ENCODE measurements around the gene TRPT1. TPM values are rescaled to one million over a fixed set of nuclear protein-coding genes. Genes with fewer than 3 reads are reported as not detected.

The TRPT1 gene
- total RNA-seq, 2 donors from 2014 or later, result 16.2 to 16.6 TPM

DNA sequence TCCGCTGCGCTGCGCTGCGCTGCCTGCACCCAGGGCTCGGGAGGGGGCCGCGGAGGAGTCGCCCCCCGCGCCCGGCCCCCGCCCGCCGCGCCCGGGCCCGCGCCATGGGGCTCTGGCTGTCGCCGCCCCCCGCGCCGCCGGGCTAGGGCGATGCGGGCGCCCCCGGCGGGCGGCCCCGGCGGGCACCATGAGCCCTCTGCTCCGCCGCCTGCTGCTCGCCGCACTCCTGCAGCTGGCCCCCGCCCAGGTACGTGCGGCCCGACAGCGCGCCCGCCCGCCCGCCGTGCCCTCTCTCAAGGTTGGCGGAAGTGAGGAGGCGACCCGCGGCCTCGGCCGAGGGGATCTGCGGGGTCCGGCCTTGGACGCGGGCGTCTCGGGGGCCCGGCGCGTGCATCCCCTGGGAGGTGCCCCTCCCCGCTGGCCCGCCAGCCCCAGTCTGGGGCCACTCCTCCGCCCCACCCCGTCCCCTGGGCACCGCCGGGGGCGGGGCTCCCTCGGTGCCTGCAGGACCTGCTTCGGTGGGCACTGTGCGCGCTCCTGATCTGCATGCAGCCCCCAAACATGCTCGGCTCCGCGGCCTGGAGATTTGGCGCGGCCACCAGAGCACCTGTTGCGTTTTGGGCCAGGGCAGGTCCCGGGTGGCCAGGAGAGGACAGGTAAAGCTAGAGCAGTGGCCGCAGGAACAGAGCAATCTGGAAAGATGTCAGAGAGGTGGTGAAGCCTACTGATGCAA, 8.8 kb upstream of the TRPT1 start:
- Mint-ChIP-seq H3K27ac (peak overlapping the region; percentile 98), H3K36me3 (ENCODE audit: low read depth) (no peaks in the 10 kb centered on the region), H3K27me3 (no peaks in the 10 kb centered on the region), H3K4me1 (peaks cover 21% of the 10 kb centered on the region), H3K4me3 (peak overlapping the region; percentile 77)
- ATAC-seq, result peak; percentile 65
- no peaks in the 10 kb centered on the region for H3K9me3 ChIP-seq (ENCODE audit: control insufficient read depth, low read length, poor library complexity, severe bottlenecking)
- DNase-seq, result peak; percentile 46 to 58 (median 57)

DNA sequence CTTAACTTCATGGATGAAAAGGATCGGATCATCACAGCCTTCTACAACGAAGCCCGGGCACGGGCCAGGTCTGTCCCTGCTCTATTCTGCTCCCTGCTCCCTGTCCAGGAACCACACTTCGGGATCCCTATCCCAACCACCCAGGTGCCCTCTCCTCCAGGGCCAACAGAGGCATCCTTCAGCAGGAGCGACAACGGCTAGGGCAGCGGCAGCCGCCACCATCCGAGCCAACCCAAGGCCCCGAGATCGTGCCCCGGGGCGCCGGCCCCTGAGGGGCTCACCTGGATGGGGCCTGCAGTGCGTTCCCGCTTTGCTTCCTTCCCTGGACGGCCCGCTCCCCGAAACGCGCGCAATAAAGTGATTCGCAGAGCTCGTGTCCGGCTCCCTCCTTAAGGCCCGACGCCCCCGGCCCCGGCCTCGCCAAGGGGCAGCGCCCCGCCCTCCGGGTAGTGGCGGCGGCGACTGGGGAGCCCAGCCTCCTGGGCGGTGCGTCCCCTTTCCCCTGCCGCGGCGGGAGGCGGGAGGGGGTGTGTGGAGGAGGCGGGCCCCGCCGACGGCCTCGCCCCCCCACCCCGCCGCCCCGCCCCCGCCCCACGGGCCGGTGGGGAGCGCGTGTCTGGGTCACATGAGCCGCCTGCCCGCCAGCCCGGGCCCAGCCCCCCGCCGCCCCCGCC, 8.1 kb upstream of the TRPT1 start, which contains the start of gene VEGFB:
Gene VEGFB, plus strand, starts transcription at position 672 of the 674 bp plus-strand sequence. CDS start 250 bp downstream, outside the sequence.
- DNase-seq, result peak; percentile 47 to 81 (median 77)
- no peaks in the 10 kb centered on the region for H3K9me3 ChIP-seq (ENCODE audit: control insufficient read depth, low read length, poor library complexity, severe bottlenecking)
- peak; percentile 65 for ATAC-seq
- H3K36me3 Mint-ChIP-seq (ENCODE audit: low read depth), result no peaks in the 10 kb centered on the region
- H3K27ac Mint-ChIP-seq, result peak within 1 kb of the TSS; percentile 98
- H3K4me3 Mint-ChIP-seq, result peak within 1 kb of the TSS; percentile 82
- no peaks in the 10 kb centered on the region for H3K27me3 Mint-ChIP-seq
- H3K4me1 Mint-ChIP-seq, result peaks cover 25% of the 10 kb centered on the region

DNA sequence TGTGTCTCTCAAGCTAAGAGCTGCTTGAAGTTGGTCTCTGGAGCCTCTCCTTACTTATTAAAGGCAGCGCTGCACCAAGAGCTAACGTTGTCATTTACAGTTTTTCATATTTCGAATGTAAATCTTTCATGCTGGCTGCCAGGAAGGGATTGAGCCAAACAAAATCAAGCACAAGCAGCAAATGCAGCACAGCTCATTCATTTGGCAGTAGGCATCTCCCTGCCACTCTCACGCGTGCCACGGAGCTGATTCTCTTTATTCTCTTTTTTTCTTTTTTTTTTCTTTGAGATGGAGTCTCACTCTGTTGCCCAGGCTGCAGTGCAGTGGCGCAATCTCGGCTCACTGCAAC, 7.0 kb upstream of the TRPT1 start:
- no peaks in the 10 kb centered on the region for H3K9me3 ChIP-seq (ENCODE audit: control insufficient read depth, low read length, poor library complexity, severe bottlenecking)
- no peak for DNase-seq
- no peak for ATAC-seq
- Mint-ChIP-seq H3K4me3 (peak overlapping the region; percentile 82), H3K27me3 (no peaks in the 10 kb centered on the region), H3K36me3 (ENCODE audit: low read depth) (no peaks in the 10 kb centered on the region), H3K4me1 (peaks cover 25% of the 10 kb centered on the region), H3K27ac (peak overlapping the region; percentile 79)

DNA sequence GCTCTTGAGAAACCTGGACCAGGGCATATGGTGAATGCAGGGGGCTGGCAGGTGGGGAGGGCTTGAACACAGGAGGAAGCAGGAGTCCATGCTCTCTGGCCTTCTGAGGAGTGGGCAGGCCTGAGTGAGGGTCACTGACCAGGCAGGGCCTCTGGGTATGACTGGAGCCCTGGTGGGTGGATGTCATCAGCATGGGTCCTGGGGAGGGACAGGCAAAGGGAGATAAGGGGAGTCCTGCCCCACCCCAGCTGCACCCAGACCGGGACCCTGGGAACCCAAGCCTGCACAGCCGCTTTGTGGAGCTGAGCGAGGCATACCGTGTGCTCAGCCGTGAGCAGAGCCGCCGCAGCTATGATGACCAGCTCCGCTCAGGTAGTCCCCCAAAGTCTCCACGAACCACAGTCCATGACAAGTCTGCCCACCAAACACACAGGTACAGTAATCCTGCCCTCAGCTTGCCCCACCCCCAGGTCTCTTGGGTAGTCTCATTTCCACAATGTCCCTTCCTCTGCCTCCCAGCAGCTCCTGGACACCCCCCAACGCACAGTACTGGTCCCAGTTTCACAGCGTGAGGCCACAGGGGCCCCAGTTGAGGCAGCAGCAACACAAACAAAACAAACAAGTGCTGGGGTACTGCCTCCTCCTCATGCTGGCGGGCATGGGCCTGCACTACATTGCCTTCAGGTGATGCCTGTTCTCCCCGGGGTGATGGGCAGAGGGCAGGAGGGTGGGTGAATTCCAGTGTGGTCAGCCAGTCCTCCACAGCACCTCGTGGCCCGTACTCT, 6.4 kb upstream of the TRPT1 start:
- no peak for DNase-seq
- H3K4me1 Mint-ChIP-seq, result peaks cover 26% of the 10 kb centered on the region

DNA sequence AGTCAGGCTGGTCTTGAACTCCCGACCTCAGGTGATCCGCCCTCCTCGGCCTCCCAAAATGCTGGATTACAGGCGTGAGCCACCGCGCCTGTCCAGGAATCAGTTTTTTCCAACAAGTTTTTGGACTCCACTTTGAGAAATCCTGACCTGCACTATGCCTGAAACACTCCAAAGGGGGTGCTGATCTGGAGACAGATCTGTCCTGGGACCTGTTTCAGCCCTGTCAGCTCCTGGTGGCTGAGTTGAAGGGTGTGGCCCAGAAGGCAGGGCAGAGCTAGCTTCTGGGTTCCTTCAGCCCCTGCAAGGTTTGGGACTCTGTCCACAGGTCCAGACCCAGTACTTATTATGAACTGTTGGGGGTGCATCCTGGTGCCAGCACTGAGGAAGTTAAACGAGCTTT, 5.6 kb upstream of the TRPT1 start:
- H3K4me3 Mint-ChIP-seq, result peak overlapping the region; percentile 92
- H3K36me3 Mint-ChIP-seq (ENCODE audit: low read depth), result no peaks in the 10 kb centered on the region
- no peaks in the 10 kb centered on the region for H3K27me3 Mint-ChIP-seq
- no peaks in the 10 kb centered on the region for H3K9me3 ChIP-seq (ENCODE audit: control insufficient read depth, low read length, poor library complexity, severe bottlenecking)
- peak overlapping the region; percentile 90 for H3K27ac Mint-ChIP-seq
- no peak for DNase-seq
- peaks cover 34% of the 10 kb centered on the region for H3K4me1 Mint-ChIP-seq
- no peak for ATAC-seq

More for the DNA sequence above, 6.4 kb upstream of the TRPT1 start:
- H3K27me3 Mint-ChIP-seq, result no peaks in the 10 kb centered on the region
- H3K9me3 ChIP-seq (ENCODE audit: control insufficient read depth, low read length, poor library complexity, severe bottlenecking), result no peaks in the 10 kb centered on the region
- H3K27ac Mint-ChIP-seq, result peak overlapping the region; percentile 90
- no peaks in the 10 kb centered on the region for H3K36me3 Mint-ChIP-seq (ENCODE audit: low read depth)
- peak overlapping the region; percentile 92 for H3K4me3 Mint-ChIP-seq
- ATAC-seq, result no peak

DNA sequence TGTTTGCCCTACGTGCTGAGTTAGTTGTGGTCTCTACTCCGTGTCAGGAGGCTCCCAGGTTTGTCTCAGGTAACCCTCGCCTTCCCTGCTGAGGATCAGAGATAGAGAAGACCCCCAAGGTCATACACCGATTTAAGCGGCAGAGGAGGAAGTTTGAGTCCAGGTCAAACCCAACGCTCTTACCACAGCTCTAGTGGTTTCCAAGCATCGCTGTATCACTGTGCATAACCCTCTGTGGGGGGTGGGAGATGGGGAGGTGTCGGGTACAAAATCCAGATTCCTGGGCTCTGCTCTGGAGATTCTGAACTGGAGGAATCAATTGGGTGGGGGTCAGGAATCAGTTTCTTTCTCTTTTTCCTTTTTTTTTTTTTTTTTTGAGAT, 5.0 kb upstream of the TRPT1 start:
- H3K27me3 Mint-ChIP-seq, result no peaks in the 10 kb centered on the region
- H3K4me1 Mint-ChIP-seq, result peaks cover 35% of the 10 kb centered on the region
- peak overlapping the region; percentile 90 for H3K27ac Mint-ChIP-seq
- H3K4me3 Mint-ChIP-seq, result peak overlapping the region; percentile 92
- no peaks in the 10 kb centered on the region for H3K36me3 Mint-ChIP-seq (ENCODE audit: low read depth)
- no peaks in the 10 kb centered on the region for H3K9me3 ChIP-seq (ENCODE audit: control insufficient read depth, low read length, poor library complexity, severe bottlenecking)
- ATAC-seq (no peak), DNase-seq (no peak)

DNA sequence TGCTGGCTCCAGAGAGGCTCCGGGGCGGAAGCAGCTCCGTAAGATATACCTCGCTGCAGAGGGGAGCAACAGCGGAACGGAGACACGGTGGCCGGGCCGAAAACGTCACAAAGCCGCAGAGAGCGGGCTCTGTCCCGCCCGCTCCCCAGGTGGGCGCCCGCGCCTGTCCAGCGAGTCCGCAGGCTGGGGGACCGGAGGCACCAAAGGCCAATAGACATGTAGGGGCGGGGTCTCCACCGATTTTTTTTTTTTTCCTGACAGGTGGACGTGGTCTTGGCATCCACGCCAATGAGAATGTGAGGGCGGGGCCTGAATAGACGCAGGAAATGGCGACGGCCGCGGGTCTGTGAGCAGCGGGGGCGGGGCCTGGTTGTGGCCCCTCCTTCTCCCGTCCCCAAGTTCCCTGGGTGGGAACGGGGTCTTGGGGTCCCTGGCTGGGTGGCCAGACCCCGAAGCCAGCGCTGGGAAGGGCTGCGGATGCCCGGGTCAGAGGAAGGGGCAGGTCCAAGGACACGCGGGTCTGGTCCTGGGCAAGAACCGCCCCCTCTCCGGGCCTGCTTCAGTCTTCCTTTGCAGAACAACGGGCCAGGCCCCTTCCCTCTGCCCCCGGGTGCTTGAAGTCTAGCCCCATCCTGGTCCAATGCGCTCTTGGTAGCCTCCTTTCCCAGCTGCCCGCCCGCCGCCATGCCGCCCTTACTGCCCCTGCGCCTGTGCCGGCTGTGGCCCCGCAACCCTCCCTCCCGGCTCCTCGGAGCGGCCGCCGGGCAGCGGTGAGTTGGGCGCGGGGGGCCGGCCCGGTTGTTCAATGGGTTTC, 4.4 kb upstream of the TRPT1 start, which contains the start of gene DNAJC4:
Gene DNAJC4, plus strand, starts transcription at position 378 of the 814 bp plus-strand sequence. Its CDS starts 307 bp downstream, at position 685.
- Mint-ChIP-seq H3K4me1 (peaks cover 34% of the 10 kb centered on the region), H3K36me3 (ENCODE audit: low read depth) (no peaks in the 10 kb centered on the region), H3K27me3 (no peaks in the 10 kb centered on the region), H3K27ac (peak within 1 kb of the TSS; percentile 90), H3K4me3 (peak within 1 kb of the TSS; percentile 92)
- ATAC-seq (peak; percentile 68), DNase-seq (peak; percentile 72 to 83 (median 83))
- no peaks in the 10 kb centered on the region for H3K9me3 ChIP-seq (ENCODE audit: control insufficient read depth, low read length, poor library complexity, severe bottlenecking)

DNA sequence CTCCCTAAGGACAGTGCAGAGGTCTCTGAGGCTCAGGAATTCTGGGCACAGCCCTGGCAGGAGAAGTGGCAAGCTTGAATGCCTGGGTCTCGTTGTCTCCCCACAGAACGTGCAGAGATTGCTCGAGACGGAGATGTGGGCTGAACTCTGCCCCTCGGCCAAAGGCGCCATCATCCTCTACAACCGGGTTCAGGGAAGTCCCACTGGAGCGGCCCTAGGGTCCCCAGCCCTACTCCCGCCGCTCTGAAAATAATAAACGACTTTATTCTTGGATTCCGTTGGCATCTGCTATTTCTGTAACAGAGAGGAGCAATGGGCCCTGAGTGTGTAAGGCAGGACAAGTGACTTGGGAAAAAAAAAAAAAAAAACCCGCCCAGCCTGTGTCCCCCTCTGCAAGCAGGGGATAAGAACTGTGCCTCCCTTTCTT, 3.8 kb upstream of the TRPT1 start:
- Mint-ChIP-seq H3K36me3 (ENCODE audit: low read depth) (no peaks in the 10 kb centered on the region), H3K4me3 (peak overlapping the region; percentile 92), H3K27me3 (no peaks in the 10 kb centered on the region), H3K27ac (peak overlapping the region; percentile 90), H3K4me1 (peaks cover 30% of the 10 kb centered on the region)
- ATAC-seq (no peak), DNase-seq (no peak)
- no peaks in the 10 kb centered on the region for H3K9me3 ChIP-seq (ENCODE audit: control insufficient read depth, low read length, poor library complexity, severe bottlenecking)

DNA sequence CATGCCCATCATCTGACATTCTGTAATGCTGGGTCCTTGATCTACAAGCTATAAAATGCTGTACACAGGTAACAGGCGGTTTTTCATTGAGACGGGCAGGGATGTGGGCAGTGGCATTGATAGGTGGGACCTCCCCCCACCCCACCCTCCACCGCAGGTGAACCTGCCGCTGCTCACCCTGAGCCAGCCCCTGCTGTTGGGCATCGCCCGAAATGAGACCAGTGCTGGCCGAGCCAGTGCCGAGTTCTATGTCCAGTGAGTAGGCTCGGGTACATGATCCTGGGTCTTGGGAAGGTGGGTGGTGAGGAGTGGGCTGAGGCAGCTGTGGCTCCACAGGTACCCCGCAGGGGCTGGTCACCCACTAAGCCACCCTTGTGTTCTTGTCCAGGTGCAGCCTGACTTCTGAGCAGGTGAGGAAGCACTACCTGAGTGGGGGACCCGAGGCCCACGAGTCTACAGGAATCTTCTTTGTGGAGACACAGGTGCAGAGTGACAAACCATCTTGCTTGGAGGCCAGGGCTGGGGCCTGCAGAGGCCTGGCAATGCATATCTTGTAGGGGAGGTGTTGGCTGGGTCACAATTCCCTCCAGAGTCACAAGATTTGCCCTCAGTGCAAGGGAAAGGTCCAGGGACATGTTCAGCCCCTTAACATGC, 3.2 kb upstream of the TRPT1 start:
- Mint-ChIP-seq H3K4me1 (peaks cover 30% of the 10 kb centered on the region), H3K36me3 (ENCODE audit: low read depth) (no peaks in the 10 kb centered on the region), H3K4me3 (peak overlapping the region; percentile 92), H3K27me3 (no peaks in the 10 kb centered on the region), H3K27ac (peak overlapping the region; percentile 90)
- DNase-seq, result no peak
- ATAC-seq, result no peak
- no peaks in the 10 kb centered on the region for H3K9me3 ChIP-seq (ENCODE audit: control insufficient read depth, low read length, poor library complexity, severe bottlenecking)

DNA sequence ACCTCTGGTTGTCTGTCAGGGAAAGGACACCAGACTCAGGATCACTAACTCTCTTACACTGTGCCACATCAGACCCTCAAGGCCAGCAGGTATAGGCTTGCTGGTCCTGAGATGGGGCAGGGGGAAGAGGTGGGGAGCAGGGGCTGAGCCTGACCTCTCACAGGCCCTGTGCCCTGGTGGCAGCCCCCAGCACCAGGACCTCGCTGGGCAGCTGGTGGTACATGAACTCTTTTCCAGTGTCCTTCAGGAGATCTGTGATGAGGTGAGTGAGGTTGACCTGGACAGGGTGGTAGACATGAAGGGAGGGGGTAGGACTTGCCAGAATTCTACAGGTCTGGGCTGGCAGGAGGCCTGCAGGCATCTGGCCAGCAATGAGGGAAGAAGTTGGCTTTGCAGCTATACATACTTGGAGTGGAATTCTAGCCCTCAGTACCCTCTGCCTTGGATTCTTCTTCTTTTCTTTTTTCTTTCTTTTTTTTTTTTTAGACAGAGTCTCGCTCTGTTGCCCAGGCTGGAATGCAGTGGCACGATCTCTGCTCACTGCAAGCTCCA, 1.5 kb upstream of the TRPT1 start:
- peak overlapping the region; percentile 77 for H3K27ac Mint-ChIP-seq
- H3K36me3 Mint-ChIP-seq (ENCODE audit: low read depth), result no peaks in the 10 kb centered on the region
- no peaks in the 10 kb centered on the region for H3K9me3 ChIP-seq (ENCODE audit: control insufficient read depth, low read length, poor library complexity, severe bottlenecking)
- H3K27me3 Mint-ChIP-seq, result no peaks in the 10 kb centered on the region
- ATAC-seq, result no peak
- peaks cover 30% of the 10 kb centered on the region for H3K4me1 Mint-ChIP-seq
- H3K4me3 Mint-ChIP-seq, result peak overlapping the region; percentile 91
- no peak for DNase-seq

DNA sequence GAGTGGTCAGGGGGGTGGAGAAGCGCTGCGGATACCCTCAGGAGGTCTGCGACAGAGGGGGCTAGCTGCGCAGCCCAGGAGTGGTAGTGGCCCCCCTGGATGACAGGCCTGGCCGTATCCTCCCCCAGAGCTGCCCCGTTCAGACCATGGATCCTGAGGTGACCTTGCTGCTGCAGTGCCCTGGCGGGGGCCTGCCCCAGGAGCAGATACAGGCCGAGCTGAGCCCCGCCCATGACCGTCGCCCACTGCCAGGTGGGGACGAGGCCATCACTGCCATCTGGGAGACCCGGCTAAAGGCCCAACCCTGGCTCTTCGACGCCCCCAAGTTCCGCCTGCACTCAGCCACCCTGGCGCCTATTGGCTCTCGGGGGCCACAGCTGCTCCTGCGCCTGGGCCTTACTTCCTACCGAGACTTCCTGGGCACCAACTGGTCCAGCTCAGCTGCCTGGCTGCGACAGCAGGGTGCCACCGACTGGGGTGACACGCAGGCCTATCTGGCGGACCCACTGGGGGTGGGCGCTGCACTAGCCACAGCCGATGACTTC, 593 bp upstream of the TRPT1 start:
- DNase-seq, result peak in 2 of 3 donors; percentile 36 to 53
- no peaks in the 10 kb centered on the region for H3K36me3 Mint-ChIP-seq (ENCODE audit: low read depth)
- H3K4me1 Mint-ChIP-seq, result peaks cover 26% of the 10 kb centered on the region
- H3K27ac Mint-ChIP-seq, result peak overlapping the region; percentile 77
- H3K27me3 Mint-ChIP-seq, result no peaks in the 10 kb centered on the region
- H3K4me3 Mint-ChIP-seq, result peak overlapping the region; percentile 91
- no peaks in the 10 kb centered on the region for H3K9me3 ChIP-seq (ENCODE audit: control insufficient read depth, low read length, poor library complexity, severe bottlenecking)
- peak; percentile 21 for ATAC-seq
